Spleen (tissue), 7 donors: Measurements from ENCODE around the gene OR2T5.
"Not testable (repeated sequence)": the region's sequence is repeated elsewhere in the genome, so short reads cannot be mapped to it uniquely, and the experiment has no call there.

Source experiments
- POLR2A ChIP-seq, 3 donors: fragments of 450-650 bp; IDR thresholded peaks; one replicate each; pipeline ENCODE4 v1.5.1; 2017; ENCODE audit warnings: antibody characterized with exemption in 3 of 3, mild to moderate bottlenecking in 1 of 3
- TF ChIP-seq, protein P1 (sequence below), 11 experiments: fragments of 200-600 bp in 7 of 11; fragments of 450-650 bp in 4 of 11; sonication (generic) in 4 of 11; IDR thresholded peaks in 8 of 11; conservative IDR thresholded peaks in 3 of 11; 1 replicate in 7 of 11; 2 replicates in 4 of 11; pipeline versions ENCODE4 v1.4.0 to v1.8.0; 2016 to 2021; ENCODE audit warnings: antibody characterized with exemption in 11 of 11, inconsistent platforms in 4 of 11, mild to moderate bottlenecking in 1 of 11
- donor health status: DM: no; HTN: no; CAD: no; lungs with moderate emphysema.
- donor health status: DM: no; HTN: no; CAD: no.
- donor health status: DM: no; HTN: no; CAD: no.

DNA sequence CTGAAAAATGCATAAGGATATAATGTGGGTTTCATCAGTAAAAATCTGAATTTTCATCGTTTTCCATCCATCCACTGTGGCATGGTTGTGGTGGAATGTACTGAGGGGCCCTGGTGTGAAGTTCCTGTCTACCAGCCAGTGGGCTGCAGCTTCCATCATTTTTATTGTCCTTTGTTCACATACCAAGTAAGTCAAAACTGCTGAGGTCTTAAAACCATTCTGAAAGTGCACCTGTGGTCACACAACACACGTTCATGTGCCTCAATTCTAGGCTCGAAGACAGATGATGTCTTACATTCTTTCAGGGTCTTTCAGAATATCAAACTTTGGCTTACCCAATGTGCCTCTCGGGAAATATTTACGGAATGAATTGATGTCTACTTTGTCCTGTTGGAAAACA lies 49.1 kb upstream of the OR2T5 start:
- TF ChIP-seq, protein P1, sequence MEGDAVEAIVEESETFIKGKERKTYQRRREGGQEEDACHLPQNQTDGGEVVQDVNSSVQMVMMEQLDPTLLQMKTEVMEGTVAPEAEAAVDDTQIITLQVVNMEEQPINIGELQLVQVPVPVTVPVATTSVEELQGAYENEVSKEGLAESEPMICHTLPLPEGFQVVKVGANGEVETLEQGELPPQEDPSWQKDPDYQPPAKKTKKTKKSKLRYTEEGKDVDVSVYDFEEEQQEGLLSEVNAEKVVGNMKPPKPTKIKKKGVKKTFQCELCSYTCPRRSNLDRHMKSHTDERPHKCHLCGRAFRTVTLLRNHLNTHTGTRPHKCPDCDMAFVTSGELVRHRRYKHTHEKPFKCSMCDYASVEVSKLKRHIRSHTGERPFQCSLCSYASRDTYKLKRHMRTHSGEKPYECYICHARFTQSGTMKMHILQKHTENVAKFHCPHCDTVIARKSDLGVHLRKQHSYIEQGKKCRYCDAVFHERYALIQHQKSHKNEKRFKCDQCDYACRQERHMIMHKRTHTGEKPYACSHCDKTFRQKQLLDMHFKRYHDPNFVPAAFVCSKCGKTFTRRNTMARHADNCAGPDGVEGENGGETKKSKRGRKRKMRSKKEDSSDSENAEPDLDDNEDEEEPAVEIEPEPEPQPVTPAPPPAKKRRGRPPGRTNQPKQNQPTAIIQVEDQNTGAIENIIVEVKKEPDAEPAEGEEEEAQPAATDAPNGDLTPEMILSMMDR (IDR thresholded peaks at IDR 0.05 in 8 of 11, conservative IDR thresholded peaks at IDR 0.05 in 3 of 11): not testable (repeated sequence)
- TF ChIP-seq POLR2A (IDR thresholded peaks at IDR 0.05): not testable (repeated sequence)
